ENCODE measurements around the gene FEM1C. TPM values are rescaled to one million over a fixed set of nuclear protein-coding genes. Genes with fewer than 3 reads are reported as not detected.

The FEM1C gene
- total RNA-seq, 1 experiment from 2014 or later = 27.5 TPM

GRCh38 chr5:115514220-115514619, 30.4 kb downstream of the FEM1C start:
- ChIA-PET CTCF (no interaction called here), POLR2A (no interaction called here), RAD21 (ENCODE audit: low non-redundant PET in 1 of 2, low total read pairs in 2 of 2, uncharacterized antibody in 2 of 2, unreplicated experiment in 2 of 2) (no interaction called here)
- no peak for TF ChIP-seq EZH2 (IDR thresholded peaks at IDR 0.05)
- TF ChIP-seq ELF1 (IDR thresholded peaks at IDR 0.05; ENCODE audit: borderline replicate concordance, low read depth) = no peak
- no peak for TF ChIP-seq EZH2phosphoT487 (IDR thresholded peaks at IDR 0.05; ENCODE audit: borderline replicate concordance)
- no peak for TF ChIP-seq YY1 (IDR thresholded peaks at IDR 0.05; ENCODE audit: extremely low read depth, insufficient replicate concordance, low read depth, low read length)
- TF ChIP-seq EGR1 (IDR thresholded peaks at IDR 0.05; ENCODE audit: low read depth) = no peak
- no peak for TF ChIP-seq JUND (IDR thresholded peaks at IDR 0.05)
- TF ChIP-seq SRF (IDR thresholded peaks at IDR 0.05; ENCODE audit: low read depth) = no peak
- TF ChIP-seq RAD21 (IDR thresholded peaks at IDR 0.05; ENCODE audit: low read depth) = no peak
- TF ChIP-seq CEBPB (IDR thresholded peaks at IDR 0.05; ENCODE audit: low read depth) = no peak
- TF ChIP-seq FOSL1 (IDR thresholded peaks at IDR 0.05; ENCODE audit: low read depth) = no peak
- TF ChIP-seq ZFX (IDR thresholded peaks at IDR 0.05) = no peak
- TF ChIP-seq POLR2AphosphoS5 (IDR thresholded peaks at IDR 0.05; ENCODE audit: low read depth, low read length) = no peak
- TF ChIP-seq SP1 (IDR thresholded peaks at IDR 0.05; ENCODE audit: low read depth) = no peak
- no peak for TF ChIP-seq REST (IDR thresholded peaks at IDR 0.05; ENCODE audit: low read depth)
- no peak for TF ChIP-seq TCF7L2 (IDR thresholded peaks at IDR 0.05; ENCODE audit: borderline replicate concordance, extremely low read depth, insufficient read depth, insufficient read length)
- Histone ChIP-seq H3K9ac (ENCODE audit: low read length) (no peak overlapping the region), H3K79me2 (ENCODE audit: insufficient read depth, low read length) (no peaks in the 10 kb centered on the region), H3K9me2 (ENCODE audit: insufficient read depth) (peaks cover 4% of the 10 kb centered on the region; the same call in 1 of the 2 replicates), H2AFZ (ENCODE audit: low read depth, low read length, poor library complexity, severe bottlenecking) (no peak overlapping the region), H3K9me3 (ENCODE audit: control insufficient read depth in 1 of 2, insufficient read depth in 1 of 2, low read depth in 1 of 2, low read length in 2 of 2) (no peaks in the 10 kb centered on the region), H3K4me1 (ENCODE audit: control insufficient read depth in 1 of 2, insufficient read depth in 2 of 2, low read length in 2 of 2) (no peaks in the 10 kb centered on the region), H3K27me3 (ENCODE audit: insufficient read depth, low read length) (no peaks in the 10 kb centered on the region), H3K4me3 (replicated peaks in 1 of 2; ENCODE audit: low read depth in 1 of 2, low read length in 2 of 2) (no peak overlapping the region), H3K27ac (ENCODE audit: low read depth, low read length) (no peak overlapping the region), H3K36me3 (ENCODE audit: control insufficient read depth in 1 of 2, insufficient read depth in 2 of 2, low read length in 2 of 2) (0 out of 4 replicates have a peak, but pooled peaks cover 0 to 4% of the 10 kb centered on the region in 2 experiments), H4K20me1 (ENCODE audit: insufficient read depth) (no peaks in the 10 kb centered on the region), H3K4me2 (ENCODE audit: low read length) (no peak overlapping the region)
- DNase-seq (ENCODE audit: low read depth, low spot score) = no peak
- no peak for ATAC-seq
- intact Hi-C loops (cut with micrococcal nuclease) = no loop called here
- BruUV-seq (replicated peaks) = no TSS peak

Measured in HCT116 (cell line).